ENCODE results near the gene MISP3.

MISP3 gene

GRCh38 chr19:14110650-14111049 is 38.1 kb downstream of the MISP3 start:
- DNase-seq (ENCODE audit: extremely low spot score), result no peak
- TF ChIP-seq ZNF384 (IDR thresholded peaks at IDR 0.05), result no peak
- no peak for TF ChIP-seq BHLHE40 (IDR thresholded peaks at IDR 0.05; ENCODE audit: borderline replicate concordance)
- no peak for TF ChIP-seq ARNT (IDR thresholded peaks at IDR 0.05)
- TF ChIP-seq LEF1 (IDR thresholded peaks at IDR 0.05; ENCODE audit: borderline replicate concordance), result no peak
- TF ChIP-seq, protein P1, sequence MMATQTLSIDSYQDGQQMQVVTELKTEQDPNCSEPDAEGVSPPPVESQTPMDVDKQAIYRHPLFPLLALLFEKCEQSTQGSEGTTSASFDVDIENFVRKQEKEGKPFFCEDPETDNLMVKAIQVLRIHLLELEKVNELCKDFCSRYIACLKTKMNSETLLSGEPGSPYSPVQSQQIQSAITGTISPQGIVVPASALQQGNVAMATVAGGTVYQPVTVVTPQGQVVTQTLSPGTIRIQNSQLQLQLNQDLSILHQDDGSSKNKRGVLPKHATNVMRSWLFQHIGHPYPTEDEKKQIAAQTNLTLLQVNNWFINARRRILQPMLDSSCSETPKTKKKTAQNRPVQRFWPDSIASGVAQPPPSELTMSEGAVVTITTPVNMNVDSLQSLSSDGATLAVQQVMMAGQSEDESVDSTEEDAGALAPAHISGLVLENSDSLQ (IDR thresholded peaks at IDR 0.05), result no peak
- TF ChIP-seq CTBP1 (IDR thresholded peaks at IDR 0.05; ENCODE audit: borderline replicate concordance), result no peak
- TF ChIP-seq FOXM1 (IDR thresholded peaks at IDR 0.05; ENCODE audit: borderline replicate concordance), result no peak
- no peak for TF ChIP-seq L3MBTL2 (conservative IDR thresholded peaks at IDR 0.05)
- no peak for TF ChIP-seq SP1 (IDR thresholded peaks at IDR 0.05)
- TF ChIP-seq HDGF (IDR thresholded peaks at IDR 0.05; ENCODE audit: borderline replicate concordance), result no peak
- no peak for TF ChIP-seq NFRKB (IDR thresholded peaks at IDR 0.05)
- TF ChIP-seq FOXK2 (IDR thresholded peaks at IDR 0.05), result no peak
- TF ChIP-seq FOXA1 (IDR thresholded peaks at IDR 0.05), result no peak
- TF ChIP-seq ELF4 (IDR thresholded peaks at IDR 0.05), result no peak
- no peak for TF ChIP-seq SUZ12 (IDR thresholded peaks at IDR 0.05)
- TF ChIP-seq TARDBP (IDR thresholded peaks at IDR 0.05), result no peak
- ChIA-PET POLR2A (interaction anchor here (1.6 kb wide), 1 partner anchor 26 kb away, joined by 9 read pairs; the partner anchor contains the start of gene ASF1B), CTCF (no interaction called here)

GRCh38 chr19:14111486-14111885 is 38.9 kb downstream of the MISP3 start:
- ChIA-PET CTCF (no interaction called here), POLR2A (interaction anchor here (1.6 kb wide), 1 partner anchor 25 kb away, joined by 9 read pairs; the partner anchor contains the start of gene ASF1B)

GRCh38 chr19:14112051-14112808 is 39.6 kb downstream of the MISP3 start:
- DNase-seq (ENCODE audit: extremely low spot score), result no peak
- CTCF ChIA-PET, result no interaction called here
- no peak for TF ChIP-seq BHLHE40 (IDR thresholded peaks at IDR 0.05; ENCODE audit: borderline replicate concordance)
- POLR2A ChIA-PET, result interaction anchor here (1.6 kb wide), 1 partner anchor 8 kb away, joined by 3 read pairs; no protein-coding TSS in a partner anchor

More at GRCh38 chr19:14111486-14111885, 38.9 kb downstream of the MISP3 start:
- TF ChIP-seq FOXK2 (IDR thresholded peaks at IDR 0.05) (no peak), LEF1 (IDR thresholded peaks at IDR 0.05; ENCODE audit: borderline replicate concordance) (no peak), ZNF384 (IDR thresholded peaks at IDR 0.05) (no peak)
- no peak for DNase-seq (ENCODE audit: extremely low spot score)

GRCh38 chr19:14112809-14113385 is 40.3 kb downstream of the MISP3 start:
- POLR2A ChIA-PET, result interaction anchor here (1.6 kb wide), 1 partner anchor 9 kb away, joined by 3 read pairs; no protein-coding TSS in a partner anchor
- CTCF ChIA-PET, result no interaction called here
- TF ChIP-seq NFRKB (IDR thresholded peaks at IDR 0.05) (no peak), CTBP1 (IDR thresholded peaks at IDR 0.05; ENCODE audit: borderline replicate concordance) (no peak), L3MBTL2 (conservative IDR thresholded peaks at IDR 0.05) (no peak), ELF4 (IDR thresholded peaks at IDR 0.05) (no peak), LEF1 (IDR thresholded peaks at IDR 0.05; ENCODE audit: borderline replicate concordance) (no peak), ZNF384 (IDR thresholded peaks at IDR 0.05) (no peak), SP1 (IDR thresholded peaks at IDR 0.05) (no peak), FOXK2 (IDR thresholded peaks at IDR 0.05) (no peak), HDGF (IDR thresholded peaks at IDR 0.05; ENCODE audit: borderline replicate concordance) (no peak), FOXA1 (IDR thresholded peaks at IDR 0.05) (no peak), SUZ12 (IDR thresholded peaks at IDR 0.05) (no peak), TARDBP (IDR thresholded peaks at IDR 0.05) (no peak), BHLHE40 (IDR thresholded peaks at IDR 0.05; ENCODE audit: borderline replicate concordance) (no peak), ARNT (IDR thresholded peaks at IDR 0.05) (no peak), FOXM1 (IDR thresholded peaks at IDR 0.05; ENCODE audit: borderline replicate concordance) (no peak)
- TF ChIP-seq, protein P1 (IDR thresholded peaks at IDR 0.05), result no peak
- no peak for DNase-seq (ENCODE audit: extremely low spot score)

GRCh38 chr19:14113762-14114414 is 41.3 kb downstream of the MISP3 start:
- ChIA-PET CTCF (no interaction called here), POLR2A (interaction anchor here (1.1 kb wide), 1 partner anchor 23 kb away, joined by 4 read pairs; the partner anchor contains the start of gene ASF1B)
- peak; percentile 38 for DNase-seq (ENCODE audit: extremely low spot score)
- no peak for TF ChIP-seq SUZ12 (IDR thresholded peaks at IDR 0.05)
- TF ChIP-seq, protein P1 (IDR thresholded peaks at IDR 0.05), result 0 out of 2 replicates have a peak, but pooled peaks have one; percentile 19
- TF ChIP-seq ZNF384 (IDR thresholded peaks at IDR 0.05), result no peak

DNA sequence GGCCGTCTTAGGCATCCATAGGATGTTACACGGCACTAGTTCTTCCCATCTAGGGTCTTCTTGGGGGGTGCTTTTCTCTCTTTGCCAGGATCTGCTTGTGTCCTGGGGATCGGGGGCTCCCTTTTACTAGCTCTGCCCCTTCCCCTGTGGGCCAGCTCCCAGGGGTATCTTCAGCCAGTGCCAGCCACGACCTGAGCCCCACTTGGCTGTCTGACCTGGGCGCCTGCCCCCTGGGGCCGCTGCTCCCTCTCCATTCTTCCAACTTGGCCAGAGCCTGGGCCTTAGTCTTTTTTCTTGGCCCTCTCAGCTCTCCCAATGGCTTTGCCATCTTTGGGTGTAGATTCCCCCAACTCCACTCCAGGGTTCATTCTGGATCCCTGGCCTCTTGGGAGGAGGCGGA is 41.9 kb downstream of the MISP3 start:
- TF ChIP-seq ZNF384 (IDR thresholded peaks at IDR 0.05), result no peak
- TF ChIP-seq FOXM1 (IDR thresholded peaks at IDR 0.05; ENCODE audit: borderline replicate concordance), result no peak
- no peak for TF ChIP-seq LEF1 (IDR thresholded peaks at IDR 0.05; ENCODE audit: borderline replicate concordance)
- no peak for TF ChIP-seq ARNT (IDR thresholded peaks at IDR 0.05)
- TF ChIP-seq BHLHE40 (IDR thresholded peaks at IDR 0.05; ENCODE audit: borderline replicate concordance), result no peak
- TF ChIP-seq TARDBP (IDR thresholded peaks at IDR 0.05), result no peak
- no peak for TF ChIP-seq L3MBTL2 (conservative IDR thresholded peaks at IDR 0.05)
- no peak for TF ChIP-seq NFRKB (IDR thresholded peaks at IDR 0.05)
- no peak for TF ChIP-seq HDGF (IDR thresholded peaks at IDR 0.05; ENCODE audit: borderline replicate concordance)
- no peak for TF ChIP-seq CTBP1 (IDR thresholded peaks at IDR 0.05; ENCODE audit: borderline replicate concordance)
- no peak for TF ChIP-seq SUZ12 (IDR thresholded peaks at IDR 0.05)
- TF ChIP-seq FOXK2 (IDR thresholded peaks at IDR 0.05), result no peak
- TF ChIP-seq SP1 (IDR thresholded peaks at IDR 0.05), result no peak
- TF ChIP-seq, protein P1 (IDR thresholded peaks at IDR 0.05), result no peak
- TF ChIP-seq ELF4 (IDR thresholded peaks at IDR 0.05), result no peak
- TF ChIP-seq FOXA1 (IDR thresholded peaks at IDR 0.05), result no peak
- DNase-seq (ENCODE audit: extremely low spot score), result no peak
- ChIA-PET POLR2A (interaction anchor here (1.1 kb wide), 1 partner anchor 22 kb away, joined by 4 read pairs; the partner anchor contains the start of gene ASF1B), CTCF (interaction anchor here (0.8 kb wide), 1 partner anchor 19 kb away, joined by 3 read pairs; no protein-coding TSS in a partner anchor)
